GM21576 (cell line): ENCODE results near the gene FAM217A.

Experiments used
- ATAC-seq: cut with Tn5 transposase; IDR thresholded peaks from one replicate; pipeline ENCODE4 v1.9.1; 2021; ENCODE audit warnings: mild to moderate bottlenecking, moderate library complexity; ENCODE audit not compliant: unreplicated experiment

Gene FAM217A

GRCh38 chr6:4088704-4089103 lies 9.8 kb upstream of the FAM217A start:
- no peak for ATAC-seq

DNA sequence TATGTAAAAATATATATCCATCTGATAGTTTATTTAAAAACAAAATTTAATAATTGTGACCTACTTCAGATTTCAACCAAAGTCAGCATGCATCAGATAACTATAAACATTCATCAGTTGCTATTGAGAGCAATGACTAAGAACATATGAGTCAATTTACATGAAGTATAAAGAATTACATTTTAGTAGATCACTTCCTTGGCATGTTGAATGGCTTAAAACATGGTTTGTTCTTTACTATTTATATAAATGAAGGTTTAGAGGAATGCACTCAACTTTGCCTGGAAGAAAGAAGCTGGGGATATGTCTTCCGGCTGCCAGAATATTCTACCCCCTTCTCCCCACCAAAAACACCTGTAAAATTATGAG lies 6.4 kb upstream of the FAM217A start:
- ATAC-seq = no peak

DNA sequence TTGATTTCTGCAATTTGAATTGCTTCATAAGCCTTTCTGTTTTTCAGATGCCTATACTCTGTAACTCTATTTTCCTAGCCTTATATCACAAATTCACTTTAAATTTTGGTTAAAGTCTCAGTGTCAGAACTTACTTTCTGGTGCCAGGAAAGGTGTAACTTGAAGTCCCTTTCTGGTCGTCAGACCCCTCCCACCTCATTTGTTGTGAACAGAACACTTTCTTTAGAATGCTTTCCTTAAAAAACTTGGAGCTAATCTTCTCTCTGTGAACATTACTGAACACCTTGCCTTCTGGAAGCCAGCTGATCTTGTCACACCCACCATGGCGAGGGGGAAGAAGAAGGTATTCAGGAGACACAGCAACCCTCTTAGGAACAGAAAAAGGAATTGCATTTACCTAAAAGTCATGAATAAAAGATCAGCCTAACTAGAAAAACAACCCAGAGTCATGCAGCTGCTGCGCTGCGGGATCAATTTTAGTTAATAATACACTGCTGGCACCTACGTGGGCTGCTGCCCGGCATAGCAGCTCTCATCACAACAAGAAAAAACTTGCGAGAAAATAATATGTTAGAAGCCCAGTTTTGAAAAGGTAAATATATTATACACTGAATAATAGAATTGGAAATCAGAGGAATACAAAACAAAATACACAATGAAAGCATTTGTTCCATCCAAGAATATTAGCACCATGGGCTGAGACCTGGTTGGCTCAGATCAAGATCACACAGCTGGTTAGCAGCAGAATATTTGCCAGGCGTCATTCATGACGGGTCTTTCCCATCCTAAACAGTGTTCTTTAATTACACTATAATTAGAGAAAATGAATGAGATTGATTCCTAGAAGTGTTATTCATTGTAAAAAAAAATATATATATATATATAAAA lies 5.8 kb upstream of the FAM217A start:
- ATAC-seq = no peak

GRCh38 chr6:4074478-4075235 lies 4.3 kb downstream of the FAM217A start:
- ATAC-seq = no peak

DNA sequence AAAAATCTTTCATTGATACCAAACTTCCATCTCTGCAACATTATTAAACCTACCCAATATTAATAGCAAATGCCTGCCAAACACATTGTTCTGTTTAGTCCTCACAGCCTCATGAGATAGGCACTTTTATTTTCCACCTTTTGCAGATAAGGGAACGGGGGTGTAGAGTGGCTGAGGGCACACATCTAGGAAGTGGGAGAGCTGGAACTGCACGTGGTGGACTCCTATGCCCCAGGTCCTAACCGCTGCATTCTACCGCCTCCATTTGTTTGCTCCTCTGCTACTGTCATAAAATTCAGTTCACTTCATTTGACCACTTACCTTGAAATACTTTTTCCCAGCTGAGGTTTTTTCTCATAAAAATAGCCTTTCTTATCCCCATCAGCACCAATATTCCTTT lies 7.6 kb downstream of the FAM217A start:
- no peak for ATAC-seq

DNA sequence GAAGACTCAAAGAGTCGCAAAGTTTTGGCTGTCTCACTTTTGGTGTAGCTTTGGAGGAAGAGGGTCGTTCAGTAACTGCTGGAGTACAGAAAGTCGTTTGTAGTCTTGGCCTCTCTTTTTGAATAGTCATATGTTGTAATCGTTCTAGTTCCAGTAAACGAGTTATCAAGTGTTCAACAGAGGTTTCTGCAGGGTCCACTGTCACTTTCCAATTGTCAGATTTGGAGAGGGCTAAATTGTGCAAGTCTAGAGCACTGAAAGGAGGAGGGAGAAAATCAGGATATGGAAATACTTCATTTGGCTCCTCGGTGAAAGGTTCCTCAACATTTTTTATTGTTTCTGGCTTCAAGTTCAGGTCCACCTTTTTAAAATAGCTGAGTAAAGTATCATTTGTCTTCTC lies 9.7 kb downstream of the FAM217A start:
- ATAC-seq = no peak

- no peak for ATAC-seq
Observed at GRCh38 chr6:4067673-4068072, 11.3 kb downstream of the FAM217A start.

DNA sequence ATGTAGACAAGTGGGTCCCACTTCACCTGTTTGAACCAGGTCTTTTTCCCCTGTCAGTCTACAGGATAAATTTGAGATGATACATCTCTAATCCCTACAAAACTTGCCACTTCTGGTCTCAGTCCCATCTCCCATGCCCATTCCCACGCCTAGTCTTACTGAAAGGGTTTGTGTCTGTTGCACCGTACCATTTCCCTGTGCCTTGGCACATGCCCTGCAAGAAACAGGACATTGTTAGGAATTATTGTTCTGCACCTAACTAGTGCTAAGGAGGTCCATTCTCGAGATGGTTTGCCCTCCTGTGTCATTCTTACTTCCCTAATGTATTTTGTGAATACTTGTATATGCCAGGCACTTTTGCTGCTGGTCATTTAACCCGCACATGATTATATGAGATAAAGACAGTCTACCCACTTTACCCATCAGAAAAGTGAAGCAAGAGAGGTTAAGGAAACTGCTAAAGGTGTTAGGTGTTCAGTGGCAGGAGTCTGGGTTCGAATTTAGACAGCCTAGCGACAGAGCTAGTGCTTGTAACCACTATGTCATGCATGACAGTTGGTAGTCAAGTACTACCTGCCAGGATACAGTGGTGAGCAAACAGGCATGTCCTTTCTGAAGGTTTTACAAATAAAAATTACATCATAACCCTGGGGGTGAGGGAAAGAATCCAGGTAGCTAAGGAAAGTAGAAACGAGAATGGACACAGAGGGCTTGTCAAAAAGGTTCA lies 12.7 kb downstream of the FAM217A start:
- no peak for ATAC-seq

DNA sequence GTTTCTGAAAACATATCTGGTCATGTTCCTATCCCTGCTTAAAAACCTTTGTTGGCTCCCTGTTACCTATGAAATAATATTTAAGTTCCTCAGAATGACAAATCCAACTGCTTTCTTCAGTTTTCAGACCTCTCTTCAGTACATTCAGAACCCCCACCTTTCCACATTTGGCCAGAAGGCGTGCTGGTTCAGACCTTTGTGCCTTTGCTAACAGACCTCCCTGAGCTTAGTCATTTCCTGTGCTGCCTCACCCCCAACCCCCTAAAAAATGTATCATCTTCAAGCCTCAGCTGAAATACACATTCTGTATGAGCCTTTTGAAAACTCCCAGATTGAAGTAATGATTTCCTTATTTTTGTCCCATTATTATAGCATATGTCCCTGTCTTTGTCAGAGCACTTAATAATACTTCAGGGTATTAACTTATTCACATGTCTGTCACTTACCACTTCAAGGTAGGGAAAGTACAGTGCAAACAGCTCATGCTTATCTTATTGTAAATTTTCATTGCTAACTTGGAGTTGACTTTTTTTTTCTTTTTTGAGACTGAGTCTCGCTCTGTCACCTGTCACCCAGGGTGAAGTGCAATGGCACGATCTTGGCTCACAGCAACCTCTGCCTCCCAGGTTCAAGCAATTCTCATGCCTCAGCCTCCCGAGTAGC lies 19.7 kb downstream of the FAM217A start:
- no peak for ATAC-seq

GRCh38 chr6:4057036-4057435 lies 21.9 kb downstream of the FAM217A start:
- no peak for ATAC-seq

GRCh38 chr6:4055420-4056041 lies 23.4 kb downstream of the FAM217A start:
- no peak for ATAC-seq

DNA sequence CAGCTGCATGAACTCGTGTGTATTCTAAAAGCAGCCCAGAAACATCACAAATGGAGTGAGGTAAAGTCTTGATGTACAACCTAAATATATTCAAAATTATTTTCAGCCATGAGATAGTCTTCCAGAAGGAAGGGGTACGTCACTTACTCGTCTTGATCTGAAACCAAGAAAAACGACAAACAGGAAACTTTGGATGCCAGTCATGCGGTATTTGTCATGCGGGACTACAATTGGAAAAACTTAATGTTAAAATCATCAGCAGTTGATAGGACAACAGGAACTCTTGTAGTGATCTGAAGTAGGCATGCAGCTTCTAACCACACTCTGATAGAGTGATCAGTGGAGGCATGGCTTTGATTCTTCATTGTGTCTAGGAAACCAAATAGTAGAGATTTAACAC lies 29.7 kb downstream of the FAM217A start:
- no peak for ATAC-seq

DNA sequence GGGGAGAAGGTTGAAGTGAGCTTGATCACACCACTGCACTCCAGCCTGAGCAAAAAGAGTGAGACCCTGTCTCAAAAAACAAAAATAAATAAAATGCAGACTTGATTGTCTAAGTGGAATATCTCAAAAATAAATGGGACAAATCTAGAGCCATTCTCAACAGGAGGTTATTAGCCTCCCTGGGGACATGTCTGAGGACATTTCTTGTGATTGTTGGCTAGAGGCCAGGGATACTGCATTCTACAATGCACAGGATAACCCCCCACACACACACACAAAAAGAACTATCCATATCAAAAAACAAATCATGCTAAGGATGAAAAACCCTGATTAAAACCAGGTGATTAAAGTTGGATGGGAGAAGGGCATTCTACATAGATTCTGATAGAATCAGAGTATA lies 37.5 kb downstream of the FAM217A start:
- no peak for ATAC-seq

DNA sequence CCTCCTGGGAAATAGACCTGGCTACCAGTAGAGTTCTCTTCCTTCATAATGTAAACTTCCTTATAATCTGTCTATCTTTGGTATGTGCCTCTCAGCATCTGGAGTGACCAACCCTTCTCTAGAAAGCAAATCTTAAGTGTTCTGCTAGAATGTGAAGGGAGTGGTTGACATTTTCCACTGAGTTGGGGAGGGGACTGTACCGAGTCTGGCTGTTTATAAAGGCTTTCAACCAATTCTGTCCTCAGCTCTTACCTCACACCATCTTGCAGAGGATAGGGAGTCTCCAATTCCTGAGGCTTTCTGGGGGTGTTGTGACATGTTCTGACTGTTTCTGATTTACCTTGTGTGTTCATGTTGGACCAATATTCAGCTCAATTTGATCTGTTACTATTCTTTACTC lies 39.6 kb downstream of the FAM217A start:
- no peak for ATAC-seq

- ATAC-seq = no peak
Observed at GRCh38 chr6:4036581-4036980, 42.4 kb downstream of the FAM217A start.

DNA sequence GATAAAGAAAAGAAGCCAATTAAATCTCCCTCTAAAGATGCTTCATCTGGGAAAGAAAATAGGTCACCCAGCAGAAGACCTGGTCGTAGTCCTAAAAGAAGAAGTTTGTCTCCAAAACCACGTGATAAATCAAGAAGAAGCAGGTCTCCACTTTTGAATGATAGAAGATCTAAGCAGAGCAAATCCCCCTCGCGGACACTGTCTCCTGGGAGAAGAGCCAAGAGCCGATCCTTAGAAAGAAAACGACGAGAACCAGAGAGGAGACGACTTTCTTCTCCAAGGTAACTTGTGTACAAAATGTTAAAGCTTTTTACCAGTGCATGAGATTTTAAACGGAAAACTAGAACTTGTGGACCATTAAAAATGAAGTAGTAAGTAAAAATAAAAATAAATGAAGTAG lies 46.5 kb downstream of the FAM217A start:
- ATAC-seq = no peak

DNA sequence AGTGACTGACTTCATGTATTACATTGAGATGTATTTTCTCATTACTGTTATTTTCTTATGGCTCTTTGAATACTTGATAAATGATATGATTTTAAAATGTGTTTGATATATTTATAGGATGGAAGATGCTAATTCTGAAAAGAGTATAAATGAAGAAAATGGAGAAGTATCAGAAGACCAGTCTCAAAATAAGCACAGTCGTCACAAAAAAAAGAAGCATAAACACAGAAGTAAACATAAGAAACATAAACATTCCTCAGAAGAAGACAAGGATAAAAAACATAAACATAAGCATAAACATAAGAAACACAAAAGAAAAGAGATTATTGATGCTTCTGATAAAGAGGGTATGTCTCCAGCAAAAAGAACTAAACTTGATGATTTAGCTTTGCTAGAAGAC lies 47.5 kb downstream of the FAM217A start:
- no peak for ATAC-seq

DNA sequence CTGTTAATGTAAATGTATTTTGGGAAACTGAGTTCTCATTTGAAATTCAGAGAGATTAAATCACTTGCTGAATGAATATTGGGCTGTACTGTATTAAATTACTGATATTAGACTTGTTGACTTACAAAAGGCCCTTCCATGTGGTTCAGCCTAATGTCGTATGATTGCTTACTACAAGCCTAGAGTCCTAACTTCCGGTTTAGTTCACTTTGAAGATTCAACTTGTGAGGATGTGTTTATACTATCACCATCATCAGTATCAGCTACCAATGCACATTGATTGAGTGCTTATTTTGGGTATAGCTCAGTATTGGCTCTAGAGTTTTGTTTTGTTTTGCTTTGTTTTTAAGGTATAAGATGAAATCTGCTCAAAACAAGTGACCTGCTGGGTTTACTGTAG lies 48.3 kb downstream of the FAM217A start:
- no peak for ATAC-seq

- ATAC-seq = no peak
Observed at GRCh38 chr6:4029687-4030086, 49.2 kb downstream of the FAM217A start.

DNA sequence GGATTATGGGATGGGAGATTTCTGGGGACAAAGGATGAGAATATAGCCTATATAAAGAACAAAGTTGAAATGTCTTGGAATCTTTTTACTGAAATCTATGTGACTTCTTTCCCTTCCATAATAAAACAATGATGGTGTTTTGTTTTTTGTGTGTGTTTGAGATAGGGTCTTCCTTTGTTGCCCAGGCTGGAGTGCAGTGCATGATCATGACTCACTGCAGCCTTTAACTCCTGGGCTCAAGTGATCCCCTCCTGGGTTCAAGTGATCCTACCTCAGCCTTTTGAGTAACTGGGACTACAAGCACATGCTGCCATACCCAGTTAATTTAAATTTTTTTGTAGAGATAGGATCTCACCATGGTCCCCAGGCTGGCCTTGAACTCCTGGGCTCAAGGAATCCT lies 50.9 kb downstream of the FAM217A start:
- ATAC-seq = no peak

- no peak for ATAC-seq
Observed at GRCh38 chr6:4025681-4026080, 53.3 kb downstream of the FAM217A start.
